GM20431 (cell line): Measurements from ENCODE around the gene CCL26.
"Not testable (repeated sequence)": the region's sequence is repeated elsewhere in the genome, so short reads cannot be mapped to it uniquely, and the experiment has no call there.

Source experiments
- in situ Hi-C: fragments of 300-500 bp; cut with MseI, MboI; formaldehyde crosslinking; loops from one replicate; pipeline ENCODE4 v1.15.0; 2020; ENCODE audit warnings: low sequenced_read_pairs; ENCODE audit not compliant: unreplicated experiment

Gene CCL26

DNA sequence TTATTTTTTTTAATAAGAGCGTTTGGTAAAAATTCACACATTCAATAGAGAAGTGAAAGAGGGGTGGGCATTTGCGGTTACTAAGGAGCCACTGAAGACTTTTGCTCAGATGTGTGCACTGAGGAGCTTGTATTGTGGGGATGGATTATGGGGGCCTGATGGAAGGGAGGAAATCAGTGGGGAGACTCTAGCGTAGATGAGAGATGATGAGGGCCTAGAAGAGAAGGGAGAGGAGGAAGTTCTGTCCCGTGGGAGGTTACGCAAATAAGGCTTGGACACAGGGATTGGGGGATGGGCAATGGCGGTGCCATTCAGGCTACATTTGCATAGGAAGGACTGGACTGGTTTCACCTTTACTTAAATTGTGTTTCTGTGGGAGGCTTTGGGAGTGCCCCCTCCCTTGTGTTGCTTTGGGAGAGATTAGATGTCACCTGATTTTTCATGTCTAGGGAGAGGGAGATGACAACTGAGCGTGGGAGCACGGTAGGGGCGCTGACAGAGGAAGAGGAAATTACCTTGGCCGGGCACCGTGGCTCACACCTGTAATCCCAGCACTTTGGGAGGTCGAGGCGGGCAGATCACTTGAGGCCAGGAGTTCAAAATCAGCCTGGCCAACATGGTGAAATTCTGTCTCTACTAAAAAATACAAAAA is 31.0 kb downstream of the CCL26 start:
- in situ Hi-C loops: no loop called here

DNA sequence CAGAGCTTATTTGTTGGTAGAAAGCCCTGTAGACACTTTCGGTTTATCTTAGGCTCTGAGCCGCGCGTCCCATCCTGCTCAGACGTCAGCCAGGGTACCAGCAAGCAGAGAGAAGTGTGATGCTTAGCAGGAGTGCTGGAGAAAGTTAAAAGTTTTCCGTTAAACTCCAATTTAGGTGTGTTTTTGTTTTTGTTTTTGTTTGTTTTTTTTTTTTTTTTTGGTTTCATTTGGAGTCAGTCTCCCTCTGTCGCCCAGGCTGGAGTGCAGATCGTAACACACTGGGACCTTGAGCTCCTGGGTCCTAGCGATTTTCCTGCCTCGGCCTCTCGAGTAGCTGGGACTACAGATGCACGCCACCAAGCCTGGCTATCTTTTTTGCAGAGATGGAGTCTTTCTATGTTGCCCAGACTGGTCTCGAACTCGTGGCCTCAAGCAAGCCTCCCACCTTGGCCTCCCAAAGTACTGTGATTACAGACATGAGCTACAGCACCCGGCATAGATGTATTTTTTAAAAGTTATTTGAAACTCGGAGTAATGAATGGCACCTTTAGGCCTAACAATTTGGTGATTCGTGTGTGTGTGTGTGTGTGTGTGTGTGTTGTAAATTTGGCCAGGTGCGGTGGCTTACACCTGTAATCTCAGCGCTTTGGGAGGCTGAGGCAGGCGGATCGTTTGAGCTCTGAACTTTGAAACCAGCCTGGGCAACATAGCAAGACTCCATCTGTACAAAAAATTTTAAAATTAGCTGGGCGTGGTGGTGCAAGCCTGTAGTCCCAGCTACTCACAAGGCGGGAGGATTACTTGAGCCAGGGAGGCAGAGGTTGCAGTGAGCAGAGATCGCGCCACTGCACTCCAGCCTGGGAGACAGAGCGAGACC is 32.0 kb downstream of the CCL26 start:
- in situ Hi-C loops: no loop called here

DNA sequence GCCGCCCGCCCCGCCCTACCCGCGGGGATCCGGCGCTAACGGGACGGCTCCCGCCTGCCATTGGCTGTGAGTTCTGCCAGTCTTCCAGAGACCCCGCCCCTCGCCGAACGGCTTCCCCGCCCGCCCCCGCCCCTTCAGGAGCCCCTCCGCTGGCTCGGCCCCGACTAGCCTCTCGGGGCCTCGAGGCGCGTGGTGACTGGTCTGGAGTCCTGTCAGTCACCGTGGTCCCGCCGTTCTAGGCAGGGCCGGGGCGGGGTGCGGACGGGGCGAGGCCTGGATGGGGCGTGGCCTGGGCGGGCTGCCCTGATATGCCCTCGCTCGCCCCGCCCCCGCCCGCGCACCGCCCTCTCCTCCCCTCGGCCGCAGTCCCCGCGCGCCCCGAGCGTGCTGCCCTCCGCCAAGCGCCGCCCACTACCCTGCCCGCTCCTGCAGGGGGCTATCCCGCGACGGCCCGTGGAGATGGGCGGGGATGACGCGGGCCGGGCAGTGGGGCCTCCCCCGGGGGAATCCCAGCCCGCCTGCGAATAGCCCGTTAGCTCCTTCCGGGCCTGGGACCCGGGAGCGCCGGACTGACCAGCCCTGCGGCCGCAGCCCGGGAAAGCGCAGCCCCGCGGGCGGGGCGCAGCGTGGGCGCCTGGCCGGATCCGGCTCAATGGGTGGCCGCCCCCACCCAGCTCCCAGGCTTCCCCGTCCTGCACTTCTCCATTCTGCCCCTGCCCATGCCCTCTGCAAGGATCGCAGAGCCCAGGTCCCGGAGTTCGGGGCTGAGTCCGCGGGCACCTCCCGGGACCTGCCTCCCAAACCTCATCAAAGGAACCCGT is 32.8 kb downstream of the CCL26 start:
- in situ Hi-C loops: no loop called here

DNA sequence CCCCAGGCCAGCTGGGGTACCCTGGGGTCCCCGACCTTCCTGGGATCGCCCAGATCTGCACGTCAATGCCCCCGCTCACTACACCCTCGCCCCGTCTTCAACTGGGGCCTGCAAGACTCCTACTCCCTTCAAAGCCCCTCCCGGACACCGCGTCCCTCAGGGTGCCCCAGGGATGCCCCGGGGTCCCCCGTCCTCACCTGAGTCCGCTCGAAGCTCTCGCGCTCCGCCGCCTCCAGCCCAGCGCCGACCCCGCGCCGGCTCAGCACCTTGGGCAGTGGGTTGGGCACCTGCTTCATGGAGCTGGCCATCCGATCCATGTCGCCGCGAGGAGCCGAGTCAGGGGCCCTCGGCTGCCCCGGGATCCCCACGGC is 33.4 kb downstream of the CCL26 start, which contains the start of gene HIP1:
TSS of gene HIP1 (minus strand) at position 338 of the 371 bp plus-strand sequence. CDS start at position 317, 21 bp downstream.
- in situ Hi-C loops: no loop called here

DNA sequence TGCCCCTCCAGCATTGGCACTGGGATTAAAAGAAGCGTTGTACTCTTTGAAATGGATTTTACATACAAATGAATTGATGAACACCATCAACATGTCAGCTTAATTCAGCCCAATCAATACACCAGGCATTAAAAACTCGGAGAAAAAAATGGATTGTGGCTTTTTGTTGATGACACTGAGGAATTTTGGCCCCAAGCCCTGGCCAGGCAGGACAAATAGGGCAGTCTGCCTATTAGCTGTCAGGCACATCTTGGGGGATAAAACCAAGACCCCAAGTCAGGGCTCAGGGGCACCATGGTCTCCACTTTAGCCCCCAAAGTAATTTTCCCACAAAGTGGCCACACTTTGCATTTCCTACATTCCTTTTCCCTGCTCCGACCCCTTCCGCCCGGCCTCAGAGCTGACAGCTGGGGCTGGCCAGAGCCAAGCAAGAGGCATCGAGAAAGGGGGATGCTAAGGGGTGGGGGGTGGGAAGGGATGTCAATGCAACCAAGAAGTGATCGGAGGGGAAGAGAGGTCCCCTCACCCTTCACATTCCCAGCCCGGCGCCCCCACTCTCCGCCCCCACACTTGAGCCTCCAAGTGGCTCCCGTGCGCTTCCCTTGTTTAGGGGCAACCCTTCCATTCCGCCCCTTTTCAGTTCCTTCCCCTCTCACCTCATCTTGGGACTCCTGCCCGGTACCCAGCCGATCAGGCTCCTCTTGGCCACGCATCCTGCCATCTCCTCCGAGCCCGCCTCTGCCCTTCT is 34.0 kb downstream of the CCL26 start:
- in situ Hi-C loops: no loop called here

DNA sequence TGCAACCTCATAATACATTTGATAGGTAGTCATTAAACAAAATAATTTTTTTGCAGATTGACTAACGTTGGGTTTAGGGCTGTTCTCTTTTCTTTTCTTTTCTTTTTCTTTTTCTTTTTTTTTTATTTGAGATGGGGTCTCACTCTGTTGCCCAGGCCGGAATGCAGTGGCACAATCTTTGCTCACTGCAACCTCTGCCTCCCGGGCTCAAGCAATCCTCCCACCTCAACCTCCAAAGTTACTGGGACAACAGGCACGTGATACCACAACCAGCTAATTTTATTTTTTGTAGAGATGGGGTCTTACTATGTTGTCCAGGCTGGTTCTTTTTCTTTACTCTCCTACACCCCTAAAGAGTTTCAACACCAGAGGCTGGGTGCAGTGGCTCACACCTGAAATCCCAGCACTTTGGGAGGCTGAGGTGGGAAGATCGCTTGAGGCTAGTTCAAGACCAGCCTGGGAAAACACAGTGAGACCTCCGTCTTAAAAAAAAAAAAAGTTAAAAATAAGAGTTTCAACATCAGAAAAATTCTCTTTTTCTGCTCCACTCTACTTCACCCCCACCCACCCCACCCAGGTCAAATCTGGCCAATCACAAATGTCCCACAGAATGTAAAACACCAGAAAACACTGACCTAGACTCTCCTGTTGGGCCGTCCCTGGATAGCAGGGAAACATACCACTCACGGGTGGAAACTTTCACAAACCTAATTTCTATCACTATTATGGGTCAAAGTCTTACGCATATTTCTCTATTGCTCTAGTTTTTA is 36.2 kb downstream of the CCL26 start:
- in situ Hi-C loops: no loop called here

DNA sequence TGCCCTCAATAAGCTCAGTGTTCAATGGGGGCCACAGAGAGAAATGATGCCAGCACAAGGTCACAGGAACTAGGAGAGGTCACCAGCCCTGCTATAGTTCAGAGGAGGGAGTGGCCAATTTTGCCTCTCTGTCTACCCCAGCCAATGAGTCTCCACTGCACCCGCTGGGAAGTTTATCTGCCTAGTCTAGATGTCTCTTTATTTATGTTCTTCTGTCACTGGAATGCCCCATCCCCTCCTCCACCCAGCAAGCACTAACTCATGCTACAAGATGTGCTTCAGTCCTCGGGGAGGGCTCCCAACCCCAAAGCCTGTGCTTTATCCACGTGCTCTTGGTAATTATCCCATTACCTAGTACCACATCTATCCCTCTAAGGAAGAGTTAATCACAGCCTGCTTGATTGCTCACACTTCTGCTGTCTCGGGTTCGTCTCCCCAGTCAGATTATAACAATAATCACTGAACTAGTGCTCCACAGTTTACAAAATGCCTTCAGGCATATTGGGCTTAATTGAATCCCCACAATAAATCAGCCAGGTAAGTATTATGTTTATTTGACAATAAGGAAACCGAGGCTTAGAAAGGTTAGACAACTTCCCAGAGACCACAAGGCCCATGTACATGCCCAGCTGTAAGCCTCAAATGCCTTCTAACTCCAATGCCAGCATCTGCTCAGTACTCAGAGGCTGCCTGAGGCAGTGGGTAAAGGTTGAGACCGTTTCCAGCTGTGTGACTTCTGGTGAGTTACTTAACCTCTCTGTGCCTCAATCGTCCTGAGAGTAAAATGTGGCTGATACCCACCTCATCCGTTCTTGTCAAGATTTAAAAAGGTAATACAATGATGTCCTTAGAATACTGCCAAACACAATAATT is 37.2 kb downstream of the CCL26 start:
- in situ Hi-C loops: no loop called here

DNA sequence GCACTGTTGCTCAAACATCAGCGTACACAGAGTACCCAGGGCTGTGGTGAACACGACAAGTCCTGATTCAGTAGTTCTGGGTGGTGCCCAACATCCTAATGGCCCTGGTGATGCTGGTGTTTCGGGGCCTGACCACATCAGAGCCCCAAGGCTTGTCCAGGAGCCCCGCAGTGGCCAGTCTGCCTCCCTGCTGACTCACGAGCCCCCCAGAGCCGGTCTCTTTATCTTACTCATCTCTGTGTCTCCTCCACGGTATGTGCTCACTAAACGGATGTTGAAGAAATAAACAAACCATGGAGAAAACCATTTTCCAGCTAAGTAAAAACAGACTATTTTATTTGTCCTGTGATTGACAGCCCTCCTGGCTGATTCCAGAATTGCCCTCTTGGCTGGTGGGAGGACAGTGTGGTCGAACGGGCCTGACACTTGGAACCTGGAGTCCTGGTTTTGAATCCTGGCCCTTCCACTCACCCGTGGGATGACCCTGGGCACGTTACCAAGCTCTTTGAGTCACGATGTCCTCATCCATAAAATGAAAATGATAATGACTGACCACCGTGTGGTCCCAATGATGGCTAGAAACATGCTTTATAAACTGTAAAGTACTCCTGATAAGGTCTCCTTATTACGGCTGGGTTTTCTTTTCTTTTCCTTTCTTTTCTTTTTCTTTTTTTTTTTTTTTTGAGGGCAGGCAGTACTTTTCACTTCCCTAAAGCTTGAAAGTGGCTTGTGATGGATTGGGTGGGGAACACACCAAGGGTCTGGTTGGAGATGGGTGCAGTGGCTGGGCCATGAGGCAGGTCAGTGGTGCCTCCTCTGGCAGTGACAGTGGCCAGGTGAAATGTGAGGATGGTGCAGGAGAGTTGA is 39.0 kb downstream of the CCL26 start:
- in situ Hi-C loops: no loop called here

DNA sequence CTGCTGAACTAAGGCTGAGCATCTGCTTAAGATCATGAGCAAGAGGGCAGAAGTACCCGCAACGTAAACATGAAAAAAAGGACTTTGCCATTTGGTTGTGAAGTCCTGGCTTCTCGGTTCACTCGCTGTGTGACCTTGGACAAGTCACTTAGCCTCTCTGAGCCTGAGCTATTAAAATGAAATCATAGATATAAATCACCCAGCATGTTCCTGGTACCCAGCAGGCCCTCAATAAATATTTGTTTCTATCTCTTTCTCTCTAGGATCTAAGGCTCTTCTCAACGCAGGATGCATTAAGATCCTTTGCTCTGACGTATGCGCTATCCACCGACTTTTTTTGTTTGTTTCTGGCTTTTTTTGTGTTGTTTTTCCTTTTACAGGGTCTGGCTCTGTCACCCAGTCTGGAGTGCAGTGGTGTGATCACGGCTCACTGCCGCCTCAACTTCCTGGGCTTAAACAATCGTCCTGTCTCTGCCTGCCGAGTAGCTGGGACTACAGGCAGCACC is 39.9 kb downstream of the CCL26 start:
- in situ Hi-C loops: no loop called here

DNA sequence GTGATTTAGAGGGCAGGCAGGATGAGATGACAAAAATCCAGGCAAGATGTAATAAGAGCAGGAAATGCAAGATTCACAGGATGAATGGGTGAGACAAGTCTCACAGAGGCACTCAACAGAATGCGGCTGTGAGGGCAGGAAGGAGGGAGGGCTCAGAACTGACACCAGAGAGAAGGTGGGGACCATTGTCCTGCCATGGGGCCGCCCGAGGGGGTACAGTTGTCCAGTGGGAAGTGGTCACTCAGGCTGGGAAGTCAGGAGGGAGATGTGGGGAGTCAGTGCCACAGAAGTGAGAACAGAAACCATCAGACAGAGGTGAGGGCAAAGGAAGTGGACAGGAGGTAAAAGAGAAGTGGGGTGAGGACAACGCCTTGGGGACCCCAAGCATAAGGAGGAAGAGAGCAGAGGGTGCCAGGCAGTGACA is 42.1 kb downstream of the CCL26 start:
- in situ Hi-C loops: no loop called here

DNA sequence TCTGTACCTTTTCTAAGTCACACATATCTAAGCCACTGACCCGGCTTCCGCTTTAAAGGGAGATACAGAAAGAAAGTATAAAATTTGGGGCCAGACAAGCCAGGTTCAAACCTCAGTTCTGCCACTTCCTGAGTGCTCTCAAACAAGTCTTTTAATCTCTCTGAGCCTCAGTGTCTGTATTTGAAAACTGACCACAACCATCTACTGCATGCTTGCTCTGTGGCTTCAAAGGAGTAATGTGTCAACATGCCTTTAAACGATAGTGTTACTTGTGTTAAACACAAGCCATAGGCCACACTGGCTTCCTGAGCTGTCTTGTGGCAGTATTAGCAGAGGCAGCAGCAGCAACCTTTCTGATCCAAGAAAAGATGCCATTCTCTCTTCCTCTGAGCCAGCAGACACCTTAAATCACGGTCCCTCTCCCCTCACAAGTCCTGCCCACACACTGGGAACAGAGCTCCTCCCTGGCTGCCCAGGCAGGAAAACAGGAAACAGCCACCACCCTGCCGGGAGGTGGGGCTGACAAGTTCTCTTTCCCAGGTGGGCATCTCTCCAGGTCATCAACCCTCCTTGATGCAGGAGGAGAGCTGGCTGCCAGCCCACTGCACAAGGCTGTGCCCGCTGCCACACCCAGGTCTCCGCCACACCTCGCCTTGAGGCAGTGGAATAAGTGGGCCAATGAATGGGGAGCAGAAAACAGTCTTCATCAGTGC is 44.0 kb downstream of the CCL26 start:
- in situ Hi-C loops: no loop called here

DNA sequence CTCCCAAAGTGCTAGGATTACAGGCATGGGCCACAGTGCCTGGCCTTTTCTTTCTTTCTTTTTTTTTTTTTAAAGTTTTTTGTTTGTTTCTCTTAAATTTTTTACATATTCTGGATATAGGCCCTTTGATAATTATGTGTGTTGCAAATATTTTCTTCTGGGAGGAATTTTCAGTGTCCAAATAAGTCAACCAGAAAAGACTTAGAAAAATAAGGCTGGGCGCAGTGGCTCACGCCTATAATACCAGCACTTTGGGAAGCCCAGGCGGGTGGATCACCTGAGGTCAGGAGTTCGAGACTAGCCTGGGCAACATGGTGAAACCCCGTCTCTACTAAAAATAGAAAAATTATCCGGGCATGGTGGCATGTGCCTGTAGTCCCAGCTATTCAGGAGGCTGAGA is 44.7 kb downstream of the CCL26 start:
- in situ Hi-C loops: not testable (repeated sequence)

DNA sequence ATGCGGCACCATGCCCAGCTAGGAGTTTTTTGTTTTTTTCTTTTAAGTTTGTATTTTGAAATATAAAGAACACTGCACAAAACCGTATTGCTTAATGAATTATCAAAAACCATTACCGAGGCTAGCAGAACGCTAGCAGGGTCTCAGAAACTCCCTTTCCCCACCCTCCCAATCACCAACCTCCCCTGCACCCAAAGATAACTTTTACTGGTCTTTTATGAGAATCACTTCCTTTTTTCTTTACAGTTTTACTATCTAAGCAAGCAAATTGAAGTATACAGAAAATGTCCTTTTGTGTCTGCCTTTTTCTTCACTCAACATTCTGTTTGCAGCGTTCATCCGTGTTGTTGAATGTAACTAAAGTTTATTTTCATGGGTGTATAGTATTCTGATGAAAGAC is 46.7 kb downstream of the CCL26 start:
- in situ Hi-C loops: no loop called here

DNA sequence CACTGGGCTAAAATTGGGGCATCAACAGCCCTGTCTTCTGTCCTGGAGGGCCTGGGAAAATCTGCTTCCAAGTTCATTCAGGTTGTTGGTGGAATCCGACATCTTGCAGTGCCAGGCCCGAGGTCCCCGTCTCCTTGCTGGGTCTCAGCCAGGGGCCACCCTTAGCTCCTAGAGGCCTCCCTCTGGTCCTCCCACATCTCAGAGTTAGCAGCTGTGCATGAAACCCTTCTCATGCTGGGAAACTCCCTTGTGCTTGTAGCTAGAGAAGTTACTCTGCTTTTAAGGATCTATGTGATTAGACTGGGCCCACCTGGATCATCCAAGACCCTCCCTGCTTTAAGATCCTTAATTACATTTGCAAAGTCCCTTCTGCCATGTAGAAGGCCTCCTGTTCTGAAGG is 48.6 kb downstream of the CCL26 start:
- in situ Hi-C loops: no loop called here

DNA sequence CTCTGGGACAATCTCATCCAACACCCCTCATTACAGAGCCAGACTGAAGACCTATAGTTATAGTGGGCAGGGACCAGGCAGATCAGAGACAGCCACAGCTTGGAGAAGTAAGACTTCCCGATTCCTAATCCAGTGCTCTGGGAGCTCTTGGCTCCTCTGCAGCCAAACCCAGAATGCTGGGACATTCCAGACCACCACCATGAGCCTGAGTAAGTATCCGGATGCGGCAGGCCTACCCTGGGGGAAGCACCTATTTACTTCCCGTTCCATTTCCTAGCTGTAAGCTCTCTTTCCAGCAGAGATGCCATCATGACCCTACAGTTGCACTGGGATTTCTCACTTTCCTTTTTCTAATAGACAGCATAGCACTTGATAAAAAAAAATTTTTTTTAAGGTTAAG is 49.6 kb downstream of the CCL26 start:
- in situ Hi-C loops: no loop called here

DNA sequence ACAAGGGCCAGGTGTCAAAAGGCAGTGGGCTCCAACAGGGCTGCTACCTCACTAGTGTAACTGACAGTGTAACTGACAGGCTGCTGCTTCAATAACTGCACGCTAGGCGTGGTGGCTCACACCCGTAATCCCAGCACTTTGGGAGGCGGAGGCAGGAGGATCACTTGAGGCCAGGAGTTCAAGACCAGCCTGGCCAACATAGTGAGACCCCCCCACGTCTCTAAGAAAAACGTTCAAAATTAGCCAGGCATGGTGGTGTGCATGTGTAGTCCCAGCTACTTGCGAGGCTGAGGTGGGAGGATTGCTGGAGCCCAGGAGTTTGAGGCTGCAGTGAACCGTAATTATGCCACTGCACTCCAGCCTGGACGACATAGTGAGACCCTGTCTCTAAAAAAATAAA is 50.1 kb downstream of the CCL26 start:
- in situ Hi-C loops: not testable (repeated sequence)

DNA sequence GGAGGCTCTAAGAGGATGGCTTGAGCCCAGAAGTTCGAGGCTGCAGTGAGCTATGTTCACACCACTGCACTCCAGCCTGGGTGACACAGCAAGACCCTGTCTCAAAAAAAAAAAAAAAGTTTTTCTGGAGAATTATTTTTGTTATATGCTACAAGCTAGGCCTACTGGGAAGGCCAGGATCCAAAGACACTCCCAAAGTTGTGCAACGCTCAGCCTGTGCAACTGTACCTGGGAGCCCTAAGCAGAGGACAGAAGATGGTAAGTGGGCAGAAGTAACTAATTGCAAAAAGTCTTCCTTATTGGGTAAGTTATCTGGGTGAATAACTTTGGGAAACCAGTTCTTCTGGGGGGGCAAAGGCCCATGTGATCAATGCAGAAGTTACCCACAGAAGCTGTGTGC is 50.6 kb downstream of the CCL26 start:
- in situ Hi-C loops: no loop called here
